A673 (cell line): ENCODE measurements around the gene HAL.

Experiments used
- EZH2 ChIP-seq: fragments of 200-600 bp; sonication (generic); IDR thresholded peaks from 2 replicates; pipeline ENCODE4 v1.6.1; 2017; ENCODE audit warnings: borderline replicate concordance, low read depth, mild to moderate bottlenecking, mixed read lengths, antibody characterized with exemption, low read length; ENCODE audit not compliant: poor library complexity, severe bottlenecking
- TF ChIP-seq, protein P1 (sequence below): fragments of 300-800, 200-600 bp; sonication (generic); conservative IDR thresholded peaks from 2 replicates; pipeline ENCODE4 v1.5.1; 2017; ENCODE audit warnings: low read depth, mild to moderate bottlenecking, antibody characterized with exemption, low read length, moderate library complexity, mixed read lengths

- TF ChIP-seq, protein P1, sequence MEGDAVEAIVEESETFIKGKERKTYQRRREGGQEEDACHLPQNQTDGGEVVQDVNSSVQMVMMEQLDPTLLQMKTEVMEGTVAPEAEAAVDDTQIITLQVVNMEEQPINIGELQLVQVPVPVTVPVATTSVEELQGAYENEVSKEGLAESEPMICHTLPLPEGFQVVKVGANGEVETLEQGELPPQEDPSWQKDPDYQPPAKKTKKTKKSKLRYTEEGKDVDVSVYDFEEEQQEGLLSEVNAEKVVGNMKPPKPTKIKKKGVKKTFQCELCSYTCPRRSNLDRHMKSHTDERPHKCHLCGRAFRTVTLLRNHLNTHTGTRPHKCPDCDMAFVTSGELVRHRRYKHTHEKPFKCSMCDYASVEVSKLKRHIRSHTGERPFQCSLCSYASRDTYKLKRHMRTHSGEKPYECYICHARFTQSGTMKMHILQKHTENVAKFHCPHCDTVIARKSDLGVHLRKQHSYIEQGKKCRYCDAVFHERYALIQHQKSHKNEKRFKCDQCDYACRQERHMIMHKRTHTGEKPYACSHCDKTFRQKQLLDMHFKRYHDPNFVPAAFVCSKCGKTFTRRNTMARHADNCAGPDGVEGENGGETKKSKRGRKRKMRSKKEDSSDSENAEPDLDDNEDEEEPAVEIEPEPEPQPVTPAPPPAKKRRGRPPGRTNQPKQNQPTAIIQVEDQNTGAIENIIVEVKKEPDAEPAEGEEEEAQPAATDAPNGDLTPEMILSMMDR = no peak
- no peak for TF ChIP-seq EZH2
Observed at GRCh38 chr12:96036765-96037455, 40.8 kb upstream of the HAL start.
